H1 (cell line): Measurements from ENCODE around the gene KCNMA1. TPM values are rescaled to one million over a fixed set of nuclear protein-coding genes. Genes with fewer than 3 reads are reported as not detected.

Experiments used
- CTCF ChIA-PET: fragments of 300-600 bp; sonication (Branson Sonifier 250); formaldehyde crosslinking; loops from one replicate; lab custom pipeline; 2021; ENCODE audit not compliant: partially characterized antibody; lab: Charles Lee
- POLR2A ChIA-PET: fragments of 300-600 bp; sonication (Branson Sonifier 250); formaldehyde crosslinking; loops from one replicate; lab custom pipeline; 2021; ENCODE audit warnings: inconsistent platforms; ENCODE audit not compliant: partially characterized antibody; lab: Charles Lee
- DNase-seq, 2 experiments: peaks; one replicate each; pipeline versions ENCODE4 v3.0.0 to v3.0.0-alpha.2; 2010 to 2022; ENCODE audit warnings: low spot score in 2 of 2, low read depth in 1 of 2, mixed read lengths in 1 of 2
- FAIRE-seq: peaks from 2 replicates; lab custom pipeline; 2011; peaks lifted over from hg19 to GRCh38; lab: Jason Lieb, UNC
- H2AFZ ChIP-seq: 2 replicates; pipeline ENCODE4 v1.8.1; 2012; ENCODE audit warnings: low read length, inconsistent platforms
- H2AK5ac ChIP-seq: 2 replicates; pipeline ENCODE4 v1.6.1; 2013; ENCODE audit warnings: low read depth, low read length
- H2BK120ac ChIP-seq: replicated peaks from 2 replicates; pipeline ENCODE3; 2013; ENCODE audit warnings: low read depth, low read length, inconsistent platforms
- H2BK12ac ChIP-seq: 2 replicates; pipeline ENCODE4 v1.6.1; 2013; ENCODE audit warnings: low read depth, low read length
- H2BK15ac ChIP-seq: 2 replicates; pipeline ENCODE4 v1.6.1; 2013; ENCODE audit warnings: low read length
- H2BK20ac ChIP-seq: 2 replicates; pipeline ENCODE4 v1.6.1; 2013; ENCODE audit warnings: low read length
- H2BK5ac ChIP-seq: 2 replicates; pipeline ENCODE4 v1.6.1; 2013; ENCODE audit warnings: low read depth, low read length
- H3K14ac ChIP-seq: 2 replicates; pipeline ENCODE4 v1.6.1; 2013; ENCODE audit warnings: inconsistent platforms; ENCODE audit not compliant: insufficient read length
- H3K18ac ChIP-seq: 2 replicates; pipeline ENCODE4 v1.6.1; 2013; ENCODE audit warnings: low read length; ENCODE audit errors: extremely low read depth
- H3K23ac ChIP-seq: 2 replicates; pipeline ENCODE4 v1.6.1; 2013; ENCODE audit warnings: inconsistent platforms; ENCODE audit not compliant: insufficient read length
- H3K23me2 ChIP-seq: 2 replicates; pipeline ENCODE4 v1.6.1; 2013; ENCODE audit warnings: low read depth, low read length
- H3K27ac ChIP-seq: 2 replicates; pipeline ENCODE4 v1.6.1; 2011; ENCODE audit warnings: low read depth, low read length, inconsistent platforms
- H3K27me3 ChIP-seq, 4 experiments: replicated peaks in 1 of 4; 1 replicate in 1 of 4; 2 replicates in 3 of 4; pipeline versions ENCODE4 v1.6.1 to v1.8.1; 2011 to 2013; ENCODE audit warnings: low read length in 3 of 4, mild to moderate bottlenecking in 3 of 4, inconsistent platforms in 2 of 4, mixed read lengths in 2 of 4, moderate library complexity in 1 of 4; ENCODE audit not compliant: control insufficient read depth in 3 of 4, insufficient read depth in 3 of 4; ENCODE audit errors: extremely low read depth in 1 of 4
- H3K36me3 ChIP-seq, 4 experiments: 2 replicates each; pipeline versions ENCODE4 v1.6.1 to v1.8.1; 2011 to 2013; ENCODE audit warnings: mild to moderate bottlenecking in 4 of 4, low read length in 3 of 4, moderate library complexity in 2 of 4, control low read depth in 1 of 4, inconsistent platforms in 1 of 4; ENCODE audit not compliant: insufficient read depth in 4 of 4, control insufficient read depth in 2 of 4
- H3K4ac ChIP-seq: replicated peaks from 2 replicates; pipeline ENCODE3; 2013; ENCODE audit warnings: low read length, low read depth, mixed read lengths, inconsistent platforms; ENCODE audit not compliant: insufficient read length
- H3K4me1 ChIP-seq, 4 experiments: replicated peaks in 1 of 4; 1 replicate in 1 of 4; 2 replicates in 3 of 4; pipeline versions ENCODE4 v1.6.1 to v1.8.1; 2011 to 2013; ENCODE audit warnings: low read length in 3 of 4, inconsistent platforms in 2 of 4, mixed read lengths in 1 of 4; ENCODE audit not compliant: insufficient read depth in 4 of 4, control insufficient read depth in 3 of 4
- H3K4me2 ChIP-seq, 2 experiments: 2 replicates each; pipeline versions ENCODE4 v1.6.1 to v1.8.1; 2011 to 2013; ENCODE audit warnings: low read depth in 2 of 2, low read length in 2 of 2, control low read depth in 1 of 2, inconsistent platforms in 1 of 2, mild to moderate bottlenecking in 1 of 2; ENCODE audit not compliant: insufficient read depth in 1 of 2
- H3K4me3 ChIP-seq, 4 experiments: fragments of 200-600, 300-600 bp in 1 of 4; sonication (generic), shearing (Covaris generic), sonication (Bioruptor Twin) in 1 of 4; 2 replicates each; pipeline versions ENCODE4 v1.5.1 to v1.8.1; 2011 to 2016; ENCODE audit warnings: low read length in 4 of 4, low read depth in 3 of 4, control low read depth in 2 of 4, inconsistent platforms in 2 of 4, mild to moderate bottlenecking in 2 of 4, mixed read lengths in 1 of 4, moderate library complexity in 1 of 4; ENCODE audit not compliant: insufficient read depth in 2 of 4; ENCODE audit errors: extremely low read depth in 1 of 4
- H3K56ac ChIP-seq: replicated peaks from 2 replicates; pipeline ENCODE3; 2013; ENCODE audit warnings: low read depth, mild to moderate bottlenecking, mixed read lengths, low read length, inconsistent platforms; ENCODE audit not compliant: insufficient read length
- H3K79me1 ChIP-seq: 2 replicates; pipeline ENCODE4 v1.6.1; 2013; ENCODE audit warnings: low read depth, low read length, control low read depth
- H3K79me2 ChIP-seq, 2 experiments: 2 replicates each; pipeline versions ENCODE4 v1.6.1 to v1.8.1; 2012 to 2013; ENCODE audit warnings: low read length in 2 of 2, mild to moderate bottlenecking in 2 of 2, inconsistent platforms in 1 of 2; ENCODE audit not compliant: insufficient read depth in 2 of 2, control insufficient read depth in 1 of 2
- H3K9ac ChIP-seq, 4 experiments: replicated peaks in 1 of 4; 1 replicate in 1 of 4; 2 replicates in 3 of 4; pipeline versions ENCODE4 v1.6.1 to v1.8.1; 2011 to 2013; ENCODE audit warnings: low read depth in 3 of 4, low read length in 3 of 4, control low read depth in 2 of 4, mild to moderate bottlenecking in 2 of 4, moderate library complexity in 2 of 4, inconsistent platforms in 1 of 4; ENCODE audit errors: extremely low read depth in 1 of 4
- H3K9me3 ChIP-seq, 2 experiments: 2 replicates each; pipeline versions ENCODE4 v1.6.1 to v1.8.1; 2012 to 2013; ENCODE audit warnings: mild to moderate bottlenecking in 2 of 2, moderate library complexity in 2 of 2, control low read depth in 1 of 2, inconsistent platforms in 1 of 2, low read depth in 1 of 2, low read length in 1 of 2, mixed read lengths in 1 of 2; ENCODE audit not compliant: insufficient read depth in 2 of 2
- H4K20me1 ChIP-seq, 2 experiments: replicated peaks in 1 of 2; 2 replicates each; pipeline versions ENCODE3 to v1.8.1; 2011 to 2013; ENCODE audit warnings: inconsistent platforms in 2 of 2, low read length in 2 of 2, mild to moderate bottlenecking in 1 of 2; ENCODE audit not compliant: insufficient read depth in 2 of 2, control insufficient read depth in 1 of 2
- H4K5ac ChIP-seq: 2 replicates; pipeline ENCODE4 v1.6.1; 2013; ENCODE audit warnings: low read length, low read depth, mixed read lengths, inconsistent platforms; ENCODE audit not compliant: insufficient read length
- H4K8ac ChIP-seq: 2 replicates; pipeline ENCODE4 v1.8.0; 2013; ENCODE audit warnings: mild to moderate bottlenecking, moderate library complexity, low read length, inconsistent platforms; ENCODE audit not compliant: insufficient read depth; ENCODE audit errors: extremely low read depth
- H4K91ac ChIP-seq: replicated peaks from 2 replicates; pipeline ENCODE3; 2013; ENCODE audit warnings: low read length, mixed read lengths, inconsistent platforms; ENCODE audit not compliant: insufficient read length
- CTBP2 ChIP-seq: IDR thresholded peaks from 2 replicates; pipeline ENCODE4 v1.7.0; 2011; ENCODE audit warnings: borderline replicate concordance, mild to moderate bottlenecking, moderate library complexity, mixed read lengths, low read length; ENCODE audit not compliant: insufficient read depth, insufficient read length
- FOSL1 ChIP-seq: IDR thresholded peaks from 2 replicates; pipeline ENCODE4 v1.6.1; 2011; ENCODE audit warnings: mild to moderate bottlenecking, low read depth, low read length, moderate library complexity; ENCODE audit not compliant: insufficient read depth
- WGBS, 2 experiments: shearing (Covaris generic) in 1 of 2; methylation state at CpG; one replicate each; pipeline versions ENCODE4 v1.1.6 to v1.1.7; 2013 to 2015; ENCODE audit warnings: low lambda C conversion rate in 2 of 2, mixed read lengths in 2 of 2, inconsistent platforms in 1 of 2, low coverage in 1 of 2, missing lambda C conversion rate in 1 of 2; ENCODE audit not compliant: insufficient replicate concordance in 2 of 2, insufficient coverage in 1 of 2, insufficient read length in 1 of 2; ENCODE audit errors: extremely low coverage in 1 of 2, missing lambda C conversion rate in 1 of 2; 5-methylcytosine and 5-hydroxymethylcytosine counted together
- polyA plus RNA-seq, 7 experiments: library from polyadenylated mRNA; depleted of rRNA in 3 of 7; stranded (reverse) in 5 of 7; unstranded in 2 of 7; fragments of >200 nt in 5 of 7; fragments of 200-250 nt in 2 of 7; gene quantifications; 1 replicate in 5 of 7; 2 replicates in 1 of 7; 4 replicates in 1 of 7; pipeline versions ENCODE4 v1.2.1 to v1.2.3, GENCODE V29; 2011 to 2013; ENCODE audit warnings: missing spikeins in 2 of 7, mixed read lengths in 2 of 7
- total RNA-seq: library from RNA; stranded (reverse); fragmentation: NEBNext Ultra II Directional; extraction: Animal tissue kit (Norgen Biotek cat#: 25700); gene quantifications from 2 replicates; pipeline ENCODE4 v1.2.1, GENCODE V29; 2021

The KCNMA1 gene
- total and polyA plus RNA-seq, 2 of the 8 experiments (the other 6 are each of a cell fraction or from before 2014, with no cell fraction given) = 10.2 to 11.1 TPM

GRCh38 chr10:76869931-76870330 lies 767.7 kb downstream of the KCNMA1 start:
- no peak overlapping the region for H4K5ac ChIP-seq
- no peak overlapping the region for H2BK15ac ChIP-seq
- H3K79me1 ChIP-seq = no peaks in the 10 kb centered on the region
- H3K9me3 ChIP-seq = no peaks in the 10 kb centered on the region
- ChIA-PET POLR2A (no interaction called here), CTCF (no interaction called here)
- H3K23me2 ChIP-seq = no peaks in the 10 kb centered on the region
- no peak overlapping the region for H3K23ac ChIP-seq
- DNase-seq (no peak), FAIRE-seq (no peak)
- no peak overlapping the region for H3K27ac ChIP-seq
- H3K4me3 ChIP-seq = no peak overlapping the region
- H4K20me1 ChIP-seq = no peaks in the 10 kb centered on the region
- H3K56ac ChIP-seq = no peak overlapping the region
- no peak overlapping the region for H3K4me2 ChIP-seq
- no peak overlapping the region for H3K4ac ChIP-seq
- no peak overlapping the region for H3K14ac ChIP-seq
- no peaks in the 10 kb centered on the region for H3K27me3 ChIP-seq
- no peak overlapping the region for H4K91ac ChIP-seq
- no peak overlapping the region for H3K9ac ChIP-seq
- H2BK20ac ChIP-seq = no peak overlapping the region
- 94% methylated on average over 10 of the region's 10 CpGs; no CpG with 5 or more reads in 1 of the 2 experiments for WGBS, 2 experiments
- H4K8ac ChIP-seq = no peak overlapping the region
- H2BK120ac ChIP-seq = no peak overlapping the region
- TF ChIP-seq FOSL1 (no peak), CTBP2 (no peak)
- H2BK12ac ChIP-seq = no peak overlapping the region
- H2BK5ac ChIP-seq = no peak overlapping the region
- no peak overlapping the region for H2AK5ac ChIP-seq
- H3K36me3 ChIP-seq = no peaks in the 10 kb centered on the region
- H3K18ac ChIP-seq = no peak overlapping the region
- H3K79me2 ChIP-seq = no peaks in the 10 kb centered on the region
- H3K4me1 ChIP-seq = no peaks in the 10 kb centered on the region
- no peak overlapping the region for H2AFZ ChIP-seq
